ENCODE results near the gene RBL2. TPM values are rescaled to one million over a fixed set of nuclear protein-coding genes. Genes with fewer than 3 reads are reported as not detected.
A peak's percentile ranks its signal among the peaks of the same experiment; 100 is the strongest.
"Not testable (repeated sequence)": the region's sequence is repeated elsewhere in the genome, so short reads cannot be mapped to it uniquely, and the experiment has no call there.

Gene RBL2
- polyA plus RNA-seq, 1 experiment, result 44.6 TPM

- Histone ChIP-seq H3K9me3 (ENCODE audit: control insufficient read depth, insufficient read depth, low read length) (no peaks in the 10 kb centered on the region), H3K27me3 (ENCODE audit: control insufficient read depth, insufficient read depth, low read length) (no peaks in the 10 kb centered on the region), H3K27ac (ENCODE audit: low read depth, low read length) (no peak overlapping the region), H3K4me3 (ENCODE audit: low read depth, low read length) (no peak overlapping the region)
- peak; percentile 41 for DNase-seq (ENCODE audit: low read depth, low spot score)
- POLR2A ChIA-PET, result no interaction called here
- CTCF ChIA-PET, result interaction anchor here (0.5 to 1.7 kb wide), 24 partner anchors 9 to 1441 kb away, joined by 3 to 16 read pairs (median 3); no protein-coding TSS in a partner anchor
- TF ChIP-seq, protein P1, sequence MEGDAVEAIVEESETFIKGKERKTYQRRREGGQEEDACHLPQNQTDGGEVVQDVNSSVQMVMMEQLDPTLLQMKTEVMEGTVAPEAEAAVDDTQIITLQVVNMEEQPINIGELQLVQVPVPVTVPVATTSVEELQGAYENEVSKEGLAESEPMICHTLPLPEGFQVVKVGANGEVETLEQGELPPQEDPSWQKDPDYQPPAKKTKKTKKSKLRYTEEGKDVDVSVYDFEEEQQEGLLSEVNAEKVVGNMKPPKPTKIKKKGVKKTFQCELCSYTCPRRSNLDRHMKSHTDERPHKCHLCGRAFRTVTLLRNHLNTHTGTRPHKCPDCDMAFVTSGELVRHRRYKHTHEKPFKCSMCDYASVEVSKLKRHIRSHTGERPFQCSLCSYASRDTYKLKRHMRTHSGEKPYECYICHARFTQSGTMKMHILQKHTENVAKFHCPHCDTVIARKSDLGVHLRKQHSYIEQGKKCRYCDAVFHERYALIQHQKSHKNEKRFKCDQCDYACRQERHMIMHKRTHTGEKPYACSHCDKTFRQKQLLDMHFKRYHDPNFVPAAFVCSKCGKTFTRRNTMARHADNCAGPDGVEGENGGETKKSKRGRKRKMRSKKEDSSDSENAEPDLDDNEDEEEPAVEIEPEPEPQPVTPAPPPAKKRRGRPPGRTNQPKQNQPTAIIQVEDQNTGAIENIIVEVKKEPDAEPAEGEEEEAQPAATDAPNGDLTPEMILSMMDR (IDR thresholded peaks at IDR 0.05; ENCODE audit: low read depth, low read length), result peak; percentile 99
These were observed 75.8 kb downstream of the RBL2 start for GRCh38 chr16:53509906-53510703.

DNA sequence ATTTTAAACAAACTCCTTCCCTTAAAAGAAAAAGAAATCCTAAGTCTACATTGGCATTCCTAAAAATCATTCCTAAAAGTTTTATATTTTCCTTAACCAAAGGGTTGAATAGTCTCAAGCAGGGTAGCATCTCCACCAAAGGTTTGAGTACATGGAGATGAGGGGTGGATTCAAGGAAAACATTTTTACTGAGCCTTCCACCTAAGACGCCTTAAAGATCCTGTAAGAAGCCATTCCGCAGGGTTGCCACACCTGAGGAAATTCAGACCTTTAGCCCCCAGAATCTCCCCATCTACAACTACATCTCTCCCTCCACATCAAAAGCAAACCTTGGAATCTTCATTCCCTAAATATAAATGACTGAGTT lies 76.4 kb downstream of the RBL2 start:
- TF ChIP-seq, protein P1 (IDR thresholded peaks at IDR 0.05; ENCODE audit: low read depth, low read length), result no peak

DNA sequence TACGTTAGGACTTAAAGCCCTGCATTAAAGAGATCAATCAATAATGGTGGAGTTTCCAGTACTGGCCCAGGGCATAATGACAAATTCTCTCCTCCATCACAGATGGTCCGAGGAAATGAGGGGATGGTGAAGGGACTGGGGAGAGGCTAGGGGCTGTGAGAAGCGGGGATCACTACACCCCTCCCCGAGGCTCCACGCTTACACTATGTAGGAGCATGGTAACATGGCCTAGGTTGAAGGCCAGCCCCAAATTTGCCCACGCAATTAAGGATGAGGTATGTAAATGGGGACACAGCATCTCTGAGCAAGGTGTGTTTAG lies 76.8 kb downstream of the RBL2 start:
- Histone ChIP-seq H3K4me3 (ENCODE audit: low read depth, low read length) (no peak overlapping the region), H3K27me3 (ENCODE audit: control insufficient read depth, insufficient read depth, low read length) (no peaks in the 10 kb centered on the region), H3K27ac (ENCODE audit: low read depth, low read length) (no peak overlapping the region), H3K9me3 (ENCODE audit: control insufficient read depth, insufficient read depth, low read length) (no peaks in the 10 kb centered on the region)
- TF ChIP-seq, protein P1 (IDR thresholded peaks at IDR 0.05; ENCODE audit: low read depth, low read length), result no peak
- DNase-seq (ENCODE audit: low read depth, low spot score), result no peak
- CTCF ChIA-PET, result no interaction called here
- POLR2A ChIA-PET, result no interaction called here

More for the DNA sequence above, 76.4 kb downstream of the RBL2 start:
- no peak for DNase-seq (ENCODE audit: low read depth, low spot score)
- Histone ChIP-seq H3K27me3 (ENCODE audit: control insufficient read depth, insufficient read depth, low read length) (no peaks in the 10 kb centered on the region), H3K9me3 (ENCODE audit: control insufficient read depth, insufficient read depth, low read length) (no peaks in the 10 kb centered on the region), H3K27ac (ENCODE audit: low read depth, low read length) (no peak overlapping the region), H3K4me3 (ENCODE audit: low read depth, low read length) (no peak overlapping the region)
- ChIA-PET POLR2A (no interaction called here), CTCF (interaction anchor here (0.7 to 1.7 kb wide), 11 partner anchors 9 to 1319 kb away, joined by 3 to 8 read pairs (median 4); no protein-coding TSS in a partner anchor)

DNA sequence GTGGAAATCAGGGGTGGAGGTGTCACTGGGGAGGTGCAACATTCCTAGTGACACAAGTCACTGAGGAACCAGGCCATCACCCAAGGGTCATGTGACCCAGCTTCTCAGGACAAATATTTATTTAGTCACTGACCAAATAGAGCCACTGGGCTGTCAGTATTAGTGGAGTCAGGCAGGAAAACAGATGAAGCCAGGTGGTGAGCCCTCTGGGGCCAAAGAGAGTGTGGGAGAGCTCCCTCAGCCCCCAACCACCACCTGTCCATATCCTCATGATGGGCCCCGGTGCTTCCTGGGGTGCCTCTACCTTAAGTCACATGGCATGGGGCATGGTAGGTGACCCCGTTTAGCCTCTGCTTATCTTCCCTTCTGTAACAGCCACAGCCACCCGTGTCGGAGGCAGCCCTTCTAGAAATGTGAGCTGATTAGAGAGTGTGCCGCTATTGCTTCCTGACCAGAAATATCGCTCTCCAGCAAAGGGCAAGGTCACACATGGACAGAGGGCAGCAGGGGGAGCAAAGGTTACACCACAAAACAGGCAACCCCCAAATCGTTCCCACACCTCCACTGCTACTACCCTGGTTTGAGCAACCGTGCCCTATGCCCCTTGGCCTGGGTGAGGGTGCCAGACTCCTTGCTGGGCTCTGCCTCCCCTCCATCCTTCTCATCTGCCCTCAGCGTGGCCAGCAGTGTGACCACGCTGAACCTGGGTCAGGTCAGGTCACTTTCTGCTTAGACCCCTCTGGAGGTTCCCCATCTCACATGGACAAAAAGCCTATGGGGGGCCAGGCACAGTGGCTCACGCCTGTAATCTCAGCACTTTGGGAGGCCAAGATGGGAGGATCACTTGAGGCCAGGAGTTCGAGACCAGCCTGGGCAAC lies 77.4 kb downstream of the RBL2 start:
- ChIA-PET CTCF (interaction anchor here (0.9 kb wide), 1 partner anchor 32 kb away, joined by 5 read pairs; no protein-coding TSS in a partner anchor), POLR2A (no interaction called here)
- H3K4me3 ChIP-seq (ENCODE audit: low read depth, low read length), result no peak overlapping the region
- H3K27me3 ChIP-seq (ENCODE audit: control insufficient read depth, insufficient read depth, low read length), result no peaks in the 10 kb centered on the region
- DNase-seq (ENCODE audit: low read depth, low spot score), result no peak
- TF ChIP-seq, protein P1 (IDR thresholded peaks at IDR 0.05; ENCODE audit: low read depth, low read length), result no peak
- H3K9me3 ChIP-seq (ENCODE audit: control insufficient read depth, insufficient read depth, low read length), result no peaks in the 10 kb centered on the region
- H3K27ac ChIP-seq (ENCODE audit: low read depth, low read length), result no peak overlapping the region

GRCh38 chr16:53512795-53513194 lies 78.5 kb downstream of the RBL2 start:
- CTCF ChIA-PET; H3K27me3 ChIP-seq (ENCODE audit: control insufficient read depth, insufficient read depth, low read length); DNase-seq (ENCODE audit: low read depth, low spot score); H3K27ac ChIP-seq (ENCODE audit: low read depth, low read length); H3K4me3 ChIP-seq (ENCODE audit: low read depth, low read length); H3K9me3 ChIP-seq (ENCODE audit: control insufficient read depth, insufficient read depth, low read length): not testable (repeated sequence)
- POLR2A ChIA-PET, result interaction anchor here (0.6 kb wide), 1 partner anchor 9 kb away, joined by 7 read pairs; no protein-coding TSS in a partner anchor
